Measurements from ENCODE around the gene MYBPC2.
A peak's percentile ranks its signal among the peaks of the same experiment; 100 is the strongest.

MYBPC2 gene

GRCh38 chr19:50478901-50479715 is 46.4 kb downstream of the MYBPC2 start:
- peak in 8 of 56 donors; percentile 7 to 40 (median 31) for DNase-seq

- DNase-seq = no peak
These were observed 47.1 kb downstream of the MYBPC2 start for GRCh38 chr19:50479761-50480251.

- DNase-seq = no peak
These were observed 47.8 kb downstream of the MYBPC2 start for GRCh38 chr19:50480281-50481111.

- DNase-seq = no peak
These were observed 48.9 kb downstream of the MYBPC2 start for GRCh38 chr19:50481351-50482149.

- DNase-seq = no peak
These were observed 49.7 kb downstream of the MYBPC2 start for GRCh38 chr19:50482271-50482855.

GRCh38 chr19:50482916-50483315 is 50.2 kb downstream of the MYBPC2 start:
- no peak for DNase-seq

GRCh38 chr19:50485284-50485955 is 52.7 kb downstream of the MYBPC2 start:
- DNase-seq = no peak

GRCh38 chr19:50486823-50487515 is 54.3 kb downstream of the MYBPC2 start:
- DNase-seq = peak in 10 of 56 donors; percentile 15 to 57 (median 24)

GRCh38 chr19:50488389-50489194 is 55.9 kb downstream of the MYBPC2 start:
- no peak for DNase-seq

- peak in 2 of 56 donors; percentile 27 to 38 for DNase-seq
These were observed 56.8 kb downstream of the MYBPC2 start for GRCh38 chr19:50489461-50490011.

- no peak for DNase-seq
These were observed 57.7 kb downstream of the MYBPC2 start for GRCh38 chr19:50490411-50490811.

GRCh38 chr19:50490991-50491472 is 58.3 kb downstream of the MYBPC2 start:
- peak in 7 of 56 donors; percentile 14 to 44 (median 20) for DNase-seq

GRCh38 chr19:50492303-50493052 is 59.8 kb downstream of the MYBPC2 start:
- DNase-seq = peak in 4 of 56 donors; percentile 7 to 84 (median 20)

- no peak for DNase-seq
These were observed 60.5 kb downstream of the MYBPC2 start for GRCh38 chr19:50493171-50493570.

GRCh38 chr19:50494186-50495019 is 61.7 kb downstream of the MYBPC2 start:
- DNase-seq = no peak

GRCh38 chr19:50495020-50495531 is 62.4 kb downstream of the MYBPC2 start:
- no peak for DNase-seq
